RWPE2 (cell line): Measurements from ENCODE around the gene ZC3H12A.

Source experiments
- ATAC-seq: fragments of 200-7000 bp; cut with Tn5 transposase; 3 replicates; pipeline ENCODE4 v1.9.1; 2021; ENCODE audit warnings: low read depth
- DNase-seq: peaks from one replicate; pipeline ENCODE4 v3.0.0-alpha.2; 2020; ENCODE audit warnings: low spot score
- H3K27ac ChIP-seq: fragments of 450-650 bp; 2 replicates; pipeline ENCODE4 v1.5.1; 2017; ENCODE audit warnings: mild to moderate bottlenecking; ENCODE audit not compliant: poor library complexity, severe bottlenecking
- H3K27me3 ChIP-seq: fragments of 250-450 bp; sonication (Bioruptor Pico); 2 replicates; pipeline ENCODE4 v1.5.1; 2021; ENCODE audit warnings: mild to moderate bottlenecking, moderate library complexity; ENCODE audit not compliant: insufficient read depth, poor library complexity, severe bottlenecking
- H3K36me3 ChIP-seq: fragments of 250-450 bp; sonication (Bioruptor Pico); 2 replicates; pipeline ENCODE4 v1.5.1; 2020; ENCODE audit warnings: low read depth, mild to moderate bottlenecking, moderate library complexity
- H3K4me1 ChIP-seq: fragments of 250-450 bp; sonication (Bioruptor Pico); 2 replicates; pipeline ENCODE4 v1.5.1; 2021; ENCODE audit warnings: mild to moderate bottlenecking, moderate library complexity; ENCODE audit not compliant: insufficient read depth, poor library complexity, severe bottlenecking
- H3K4me3 ChIP-seq: fragments of 250-450 bp; sonication (Bioruptor Pico); 2 replicates; pipeline ENCODE4 v1.5.1; 2021; ENCODE audit warnings: mild to moderate bottlenecking, moderate library complexity; ENCODE audit not compliant: severe bottlenecking
- H3K9me3 ChIP-seq: fragments of 250-450 bp; sonication (Bioruptor Pico); 2 replicates; pipeline ENCODE4 v1.5.1; 2021; ENCODE audit warnings: mild to moderate bottlenecking, moderate library complexity; ENCODE audit not compliant: severe bottlenecking
- CTCF ChIP-seq: fragments of 450-650 bp; IDR thresholded peaks from one replicate; pipeline ENCODE4 v1.5.1; 2017; ENCODE audit warnings: mild to moderate bottlenecking, moderate library complexity; ENCODE audit not compliant: poor library complexity, severe bottlenecking

ZC3H12A gene

GRCh38 chr1:37485902-37486679, 11.7 kb downstream of the ZC3H12A start:
- Histone ChIP-seq H3K4me3 (no peak overlapping the region), H3K27ac (peak overlapping the region; percentile 98), H3K27me3 (no peaks in the 10 kb centered on the region), H3K36me3 (peaks cover 59% of the 10 kb centered on the region), H3K4me1 (peaks cover 34% of the 10 kb centered on the region), H3K9me3 (no peaks in the 10 kb centered on the region)
- DNase-seq (no peak), ATAC-seq (peak; percentile 5)
- TF ChIP-seq CTCF, result no peak

GRCh38 chr1:37486680-37487618, 12.6 kb downstream of the ZC3H12A start:
- ATAC-seq, result peak; percentile 51
- H3K4me1 ChIP-seq, result peaks cover 34% of the 10 kb centered on the region
- no peaks in the 10 kb centered on the region for H3K9me3 ChIP-seq
- TF ChIP-seq CTCF, result peak; percentile 95
- H3K4me3 ChIP-seq, result no peak overlapping the region
- peak overlapping the region; percentile 98 for H3K27ac ChIP-seq
- no peak for DNase-seq
- H3K36me3 ChIP-seq, result peaks cover 54% of the 10 kb centered on the region
- H3K27me3 ChIP-seq, result no peaks in the 10 kb centered on the region

- peak; percentile 76 for TF ChIP-seq CTCF
- Histone ChIP-seq H3K27ac (peak overlapping the region; percentile 98), H3K4me3 (no peak overlapping the region), H3K9me3 (no peaks in the 10 kb centered on the region), H3K36me3 (peaks cover 49% of the 10 kb centered on the region), H3K4me1 (peaks cover 34% of the 10 kb centered on the region), H3K27me3 (no peaks in the 10 kb centered on the region)
- DNase-seq, result no peak
- ATAC-seq, result no peak
Measured at GRCh38 chr1:37487619-37487984, 13.2 kb downstream of the ZC3H12A start.

GRCh38 chr1:37493336-37494098, 19.1 kb downstream of the ZC3H12A start:
- peaks cover 15% of the 10 kb centered on the region for H3K4me1 ChIP-seq
- no peak for DNase-seq
- no peaks in the 10 kb centered on the region for H3K9me3 ChIP-seq
- no peak for TF ChIP-seq CTCF
- ATAC-seq, result no peak
- no peaks in the 10 kb centered on the region for H3K27me3 ChIP-seq
- peaks cover 82% of the 10 kb centered on the region for H3K36me3 ChIP-seq
- no peak overlapping the region for H3K4me3 ChIP-seq
- H3K27ac ChIP-seq, result no peak overlapping the region
